ENCODE measurements around the gene GPR158. TPM values are rescaled to one million over a fixed set of nuclear protein-coding genes. Genes with fewer than 3 reads are reported as not detected.
"Not testable (repeated sequence)": the region's sequence is repeated elsewhere in the genome, so short reads cannot be mapped to it uniquely, and the experiment has no call there.

Gene GPR158
- polyA plus RNA-seq, 4 donors = 0.27 to 0.35 (median 0.29) TPM

DNA sequence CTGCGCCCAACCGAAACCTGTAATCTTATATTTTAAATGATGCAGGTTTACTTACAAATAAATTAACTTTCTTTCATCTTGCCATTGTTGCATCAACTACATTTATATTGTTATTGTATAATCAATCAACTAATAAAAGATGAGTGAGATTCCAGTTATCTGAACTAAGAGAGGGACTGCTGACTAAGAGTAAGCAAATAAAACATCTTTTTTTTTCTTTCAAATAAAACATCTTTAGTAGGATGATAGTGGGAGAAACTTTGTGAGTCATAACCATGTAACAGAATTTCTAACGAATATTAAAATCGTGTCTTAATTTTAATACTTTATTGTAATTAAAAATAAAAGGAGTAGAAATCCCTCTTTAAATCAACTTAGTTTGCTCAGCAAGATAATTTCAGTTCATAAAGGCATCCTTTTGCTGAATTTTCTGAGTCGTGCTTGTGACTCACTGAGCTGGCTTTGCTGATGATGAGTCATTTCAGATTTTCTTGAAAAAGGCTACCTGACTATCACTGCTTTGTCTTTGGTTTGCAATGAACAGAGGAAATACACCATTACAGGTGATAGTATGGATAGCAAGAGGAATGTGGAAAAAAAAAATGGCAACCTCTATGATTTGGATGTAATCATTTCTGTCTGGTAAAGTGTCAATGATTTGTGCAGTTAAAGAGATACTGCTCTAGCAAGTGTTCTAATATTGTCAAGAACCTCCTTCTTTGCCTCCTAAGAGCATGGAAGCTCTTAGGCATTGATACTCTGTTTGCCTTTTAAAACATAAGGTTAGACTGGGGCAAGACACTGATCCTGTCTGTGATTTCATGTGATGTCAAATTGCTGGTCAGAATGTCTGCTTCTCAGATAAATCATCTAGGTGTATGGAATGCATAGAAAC lies 119.5 kb downstream of the GPR158 start:
- no peak for DNase-seq (ENCODE audit: low read depth in 4 of 4, low spot score in 2 of 4)

DNA sequence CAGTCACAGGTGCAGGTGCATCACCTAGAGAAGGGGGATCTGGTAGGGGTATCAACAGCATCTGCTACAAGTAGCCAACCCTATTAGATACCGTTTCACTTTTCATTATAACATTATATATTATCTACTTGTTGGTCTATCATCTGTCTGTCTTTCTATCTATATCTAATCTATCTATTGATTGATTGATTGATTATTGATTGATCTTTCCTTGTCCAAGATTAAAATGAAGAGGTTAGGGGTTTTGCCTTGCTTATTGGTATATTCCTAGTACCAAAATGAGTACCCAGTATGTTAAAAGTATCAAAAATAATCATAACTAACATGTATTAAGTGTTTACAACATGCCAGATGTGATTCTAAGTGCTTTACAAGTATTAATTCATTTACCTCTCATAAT lies 121.5 kb downstream of the GPR158 start:
- DNase-seq (ENCODE audit: low read depth in 4 of 4, low spot score in 2 of 4) = no peak

DNA sequence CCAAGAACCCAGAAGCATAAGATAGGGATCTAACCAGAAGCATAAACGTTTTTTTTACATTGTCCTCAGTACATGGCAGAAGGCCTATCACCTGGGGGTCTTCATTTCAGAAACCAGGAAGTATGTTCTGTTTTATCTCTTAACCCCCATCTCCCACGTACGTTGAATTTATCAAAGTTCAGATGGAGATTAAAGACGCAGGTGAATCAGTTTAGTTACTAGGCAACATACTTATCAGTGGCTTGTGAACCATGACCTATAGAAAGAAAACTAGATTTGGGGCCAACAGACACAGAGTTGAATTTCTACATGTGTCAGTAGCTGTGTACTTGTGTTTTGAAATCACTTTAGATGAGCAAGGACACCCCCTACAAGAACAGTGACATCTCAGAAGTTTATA lies 122.7 kb downstream of the GPR158 start:
- no peak for DNase-seq (ENCODE audit: low read depth in 4 of 4, low spot score in 2 of 4)

DNA sequence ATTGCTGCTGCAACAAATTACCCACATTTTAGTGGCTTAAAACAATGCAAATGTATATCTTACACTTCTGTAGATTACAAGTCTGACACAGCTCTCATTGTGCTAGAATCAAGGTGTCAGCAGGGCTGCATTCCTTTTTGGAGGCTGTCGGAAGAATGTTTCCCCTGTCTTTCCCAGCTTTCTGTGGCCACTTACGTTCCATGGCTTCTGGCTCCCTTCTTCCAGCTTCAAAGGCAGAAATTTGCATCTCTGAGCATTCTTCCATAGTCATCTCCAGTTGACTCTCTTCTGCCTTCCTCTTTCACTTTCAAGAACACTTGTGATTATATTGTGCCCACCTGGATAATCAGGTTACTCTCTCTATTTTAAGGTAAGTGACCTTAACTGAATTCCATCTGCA lies 125.3 kb downstream of the GPR158 start:
- no peak for DNase-seq (ENCODE audit: low read depth in 4 of 4, low spot score in 2 of 4)

DNA sequence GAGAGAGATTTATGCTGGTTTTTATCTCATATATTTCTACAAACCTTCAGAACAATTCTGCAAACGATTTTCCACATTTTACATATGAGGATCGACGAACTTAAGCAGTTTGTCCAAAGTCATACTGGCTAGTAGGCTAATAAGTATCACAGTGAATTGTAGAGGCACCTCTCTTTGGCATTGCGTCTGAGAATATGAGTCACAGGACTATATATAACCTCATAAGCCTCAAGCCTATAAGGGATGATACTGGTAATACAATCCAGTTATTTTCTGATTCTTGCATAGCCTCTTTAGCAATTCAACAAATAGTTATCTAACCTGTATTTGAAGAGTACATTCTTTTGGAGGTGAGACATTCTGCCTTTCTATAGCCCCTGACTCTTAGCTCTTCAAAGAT lies 129.8 kb downstream of the GPR158 start:
- DNase-seq (ENCODE audit: low read depth in 4 of 4, low spot score in 2 of 4) = no peak

DNA sequence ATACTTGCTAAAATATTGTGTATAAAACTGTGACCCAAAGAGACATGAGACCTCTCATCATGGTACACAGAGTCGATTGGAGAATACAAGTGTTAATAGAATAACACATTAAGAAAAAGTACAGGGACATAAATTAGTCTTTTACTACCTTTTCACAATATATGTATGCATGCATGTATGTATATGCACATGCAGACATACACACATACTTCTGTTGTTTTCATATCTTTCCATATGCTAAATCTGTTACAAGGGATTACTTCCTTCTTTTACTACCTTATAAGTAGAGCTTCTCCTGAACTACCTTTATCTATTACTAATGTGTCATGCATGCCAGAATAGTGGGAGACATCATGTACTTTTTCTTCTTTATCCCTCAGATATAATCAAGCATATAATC lies 131.6 kb downstream of the GPR158 start:
- no peak for DNase-seq (ENCODE audit: low read depth in 4 of 4, low spot score in 2 of 4)

DNA sequence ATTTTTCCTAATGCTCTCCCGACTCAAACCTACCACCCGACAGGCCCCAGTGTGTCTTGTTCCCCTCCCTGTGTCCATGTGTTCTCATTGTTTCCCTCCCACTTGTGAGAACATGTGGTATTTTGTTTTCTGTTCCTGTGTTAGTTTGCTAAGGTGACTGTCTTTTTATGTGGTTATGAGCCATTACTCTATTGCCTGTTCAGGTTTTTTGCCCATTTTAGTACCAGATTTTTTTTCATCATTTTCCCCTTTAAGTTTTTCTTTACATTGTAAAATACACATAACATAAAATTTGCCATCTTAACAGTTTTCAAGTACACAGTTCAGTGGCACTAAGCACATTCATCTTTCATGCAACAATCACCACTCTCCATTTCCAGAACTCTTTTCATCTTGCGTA lies 133.5 kb downstream of the GPR158 start:
- no peak for DNase-seq (ENCODE audit: low read depth in 4 of 4, low spot score in 2 of 4)

DNA sequence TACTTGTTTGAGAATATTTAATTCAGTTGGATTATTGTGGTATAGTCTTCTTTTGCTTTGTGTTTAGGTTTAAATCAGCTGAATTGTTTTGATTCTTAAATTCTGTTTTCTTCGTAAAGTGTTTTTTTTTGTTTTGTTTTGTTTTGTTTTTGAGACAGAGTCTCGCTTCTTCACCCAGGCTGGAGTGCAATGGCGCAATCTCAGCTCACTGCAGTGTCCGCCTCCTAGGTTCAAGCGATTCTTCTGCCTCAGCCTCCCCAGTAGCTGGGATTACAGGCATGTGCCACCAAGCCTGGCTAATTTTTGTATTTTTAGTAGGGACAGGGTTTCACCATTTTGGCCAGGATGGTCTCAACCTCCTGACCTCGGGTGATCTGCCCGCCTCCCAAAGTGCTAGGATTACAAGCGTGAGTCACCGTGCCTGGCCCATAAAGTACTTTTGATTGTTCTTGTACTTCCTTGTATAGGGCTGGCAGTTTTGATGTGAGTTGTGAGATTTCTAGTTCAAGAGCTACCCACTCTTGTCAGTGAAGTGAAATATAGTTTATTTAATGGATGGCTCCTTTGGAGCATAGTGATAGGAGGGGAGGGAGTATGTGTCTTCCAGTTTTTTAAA lies 142.9 kb downstream of the GPR158 start:
- DNase-seq (ENCODE audit: low read depth in 4 of 4, low spot score in 2 of 4) = not testable (repeated sequence)

DNA sequence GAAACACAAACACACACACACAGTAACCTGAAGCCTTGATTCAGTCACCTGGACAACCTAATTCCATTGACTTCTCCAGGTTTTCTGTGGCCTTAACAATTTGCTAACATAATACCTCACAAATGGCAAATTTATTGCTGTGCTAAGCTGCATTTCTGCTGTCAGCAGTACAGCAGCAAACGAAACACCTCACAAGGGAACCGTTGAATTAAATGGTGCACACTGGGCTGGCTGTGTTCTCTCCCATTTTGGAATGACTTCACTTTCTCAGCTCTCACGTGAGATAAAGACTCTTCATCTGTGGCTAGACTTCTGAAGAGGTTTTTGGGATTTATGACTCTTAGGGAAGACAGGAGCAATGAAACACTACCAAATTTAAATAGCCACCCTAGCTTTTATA lies 152.5 kb downstream of the GPR158 start:
- DNase-seq (ENCODE audit: low read depth in 4 of 4, low spot score in 2 of 4) = no peak

DNA sequence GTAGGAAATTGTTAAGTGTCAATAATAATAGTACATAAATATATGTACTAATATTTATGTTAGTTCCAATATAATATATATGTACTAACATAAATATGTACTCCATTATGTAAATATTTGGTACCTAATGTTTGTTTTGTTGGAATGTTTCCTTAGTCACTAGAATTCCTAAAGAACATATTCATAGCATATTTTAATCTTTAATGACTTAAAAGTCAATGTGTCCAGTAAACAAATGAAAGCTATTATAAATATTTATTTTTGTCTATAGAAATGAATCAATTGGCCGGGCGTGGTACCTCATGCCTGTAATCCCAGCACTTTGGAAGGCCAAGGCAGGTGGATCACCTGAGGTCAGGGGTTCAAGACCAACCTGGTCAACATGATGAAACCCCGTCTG lies 153.6 kb downstream of the GPR158 start:
- DNase-seq (ENCODE audit: low read depth in 4 of 4, low spot score in 2 of 4) = no peak

DNA sequence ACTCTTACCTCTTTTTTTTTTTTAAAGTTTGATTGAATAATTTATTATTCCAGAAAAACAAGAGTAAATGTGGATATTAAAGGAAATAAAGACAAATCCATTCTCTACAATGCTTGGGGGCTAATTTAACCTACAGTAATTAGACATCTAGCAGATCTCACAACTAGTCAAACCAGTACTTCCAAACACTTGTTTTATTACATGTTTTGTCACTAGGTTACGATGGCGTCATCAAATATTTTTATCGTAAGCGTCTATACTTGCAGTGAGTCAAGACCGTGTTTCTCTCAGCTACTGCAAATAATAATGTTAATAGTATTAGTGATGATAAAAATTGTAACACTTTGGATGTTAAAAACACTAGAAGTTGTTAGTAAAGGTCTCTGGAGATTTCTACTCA lies 154.8 kb downstream of the GPR158 start:
- DNase-seq (ENCODE audit: low read depth in 4 of 4, low spot score in 2 of 4) = not testable (repeated sequence)

DNA sequence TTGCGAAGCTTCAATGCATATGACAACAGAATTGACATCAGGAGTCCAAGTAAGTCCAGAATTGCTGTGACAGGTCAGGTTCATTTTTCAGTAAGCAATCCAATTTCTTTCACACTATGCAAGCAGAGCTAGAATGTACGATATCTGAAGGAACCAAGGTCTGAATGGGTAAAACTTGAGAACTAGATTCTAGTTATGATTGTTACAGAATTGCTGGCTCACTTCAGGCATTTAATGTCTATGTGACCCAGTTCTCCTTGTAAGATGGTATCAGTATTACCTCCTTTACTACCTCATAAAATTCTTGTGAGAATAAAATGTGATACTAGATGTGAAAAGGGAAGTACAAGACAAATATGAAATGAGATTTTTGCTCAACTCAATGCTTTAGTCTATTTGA lies 159.6 kb downstream of the GPR158 start:
- DNase-seq (ENCODE audit: low read depth in 4 of 4, low spot score in 2 of 4) = no peak

DNA sequence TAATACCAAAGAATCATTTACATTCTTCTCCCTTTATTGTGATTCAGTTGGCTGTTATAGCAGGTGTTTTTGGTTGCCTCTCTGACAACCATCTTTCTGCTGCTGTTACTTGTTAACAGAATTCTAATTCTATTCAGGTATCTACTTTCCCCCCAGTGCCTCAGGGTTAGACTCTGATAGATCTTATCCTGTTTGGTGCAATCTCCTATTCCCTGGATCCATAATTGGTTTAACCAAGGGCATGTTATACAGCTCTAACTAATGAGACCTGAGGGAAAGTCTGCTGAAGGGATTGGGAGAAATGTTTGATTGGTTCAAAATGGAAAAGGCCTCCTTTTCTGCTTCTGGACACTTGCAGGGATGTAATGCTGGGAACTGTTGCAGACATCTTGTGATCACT lies 161.5 kb downstream of the GPR158 start:
- DNase-seq (ENCODE audit: low read depth in 4 of 4, low spot score in 2 of 4) = no peak

DNA sequence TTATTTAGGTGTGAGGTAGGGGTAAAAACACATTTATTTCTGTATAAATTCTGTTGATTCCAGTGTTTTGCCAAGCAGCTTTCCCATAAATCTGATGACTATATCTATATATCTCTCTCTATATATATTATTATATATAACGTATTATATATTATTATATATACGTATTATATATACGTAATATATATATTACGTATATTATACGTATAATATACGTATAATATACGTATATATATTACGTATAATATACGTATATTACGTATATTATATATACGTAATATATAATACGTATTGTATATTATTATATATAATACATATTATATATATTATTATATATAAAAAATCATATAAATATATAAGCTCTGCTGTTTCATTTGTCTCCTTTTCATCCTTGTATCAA lies 163.5 kb downstream of the GPR158 start:
- no peak for DNase-seq (ENCODE audit: low read depth in 4 of 4, low spot score in 2 of 4)

DNA sequence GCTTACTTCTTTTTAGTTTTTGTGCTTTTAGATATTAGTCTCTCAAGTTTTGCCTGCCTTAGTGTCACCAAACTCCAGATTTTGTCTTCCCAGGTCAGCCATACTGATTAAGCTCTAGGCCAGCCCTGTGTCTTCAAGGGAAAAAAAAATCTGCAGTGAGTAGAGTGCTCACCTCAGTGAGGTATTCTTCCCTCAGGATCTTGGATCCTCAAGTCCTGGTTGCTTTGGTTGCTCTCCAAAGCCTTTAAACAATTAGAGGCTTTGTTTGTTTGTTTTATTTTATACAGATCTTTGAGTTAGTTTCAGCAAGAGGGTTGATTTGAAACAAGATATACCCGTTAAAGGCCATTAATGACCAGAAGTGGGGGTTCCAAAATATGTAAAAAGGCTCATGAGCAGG lies 165.2 kb downstream of the GPR158 start:
- DNase-seq (ENCODE audit: low read depth in 4 of 4, low spot score in 2 of 4) = no peak

DNA sequence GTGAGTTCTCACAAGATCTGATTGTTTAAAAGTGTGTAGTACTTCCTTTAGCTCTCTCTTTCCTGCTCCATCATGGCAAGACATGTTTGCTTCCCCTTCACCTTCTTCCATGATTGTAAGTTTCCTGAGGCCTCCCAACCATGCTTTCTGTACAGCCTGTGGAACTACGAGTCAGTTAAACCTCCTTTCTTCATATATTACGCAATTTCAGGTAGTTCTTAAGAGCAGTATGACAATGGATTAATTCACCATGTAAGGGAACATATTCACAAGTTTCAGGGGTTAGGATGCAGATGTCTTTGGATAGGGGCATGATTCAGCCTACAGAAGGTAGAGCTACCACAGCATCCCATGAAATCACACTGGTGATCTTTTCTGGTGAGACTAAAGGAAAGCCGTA lies 174.7 kb downstream of the GPR158 start:
- DNase-seq (ENCODE audit: low read depth in 4 of 4, low spot score in 2 of 4) = no peak

DNA sequence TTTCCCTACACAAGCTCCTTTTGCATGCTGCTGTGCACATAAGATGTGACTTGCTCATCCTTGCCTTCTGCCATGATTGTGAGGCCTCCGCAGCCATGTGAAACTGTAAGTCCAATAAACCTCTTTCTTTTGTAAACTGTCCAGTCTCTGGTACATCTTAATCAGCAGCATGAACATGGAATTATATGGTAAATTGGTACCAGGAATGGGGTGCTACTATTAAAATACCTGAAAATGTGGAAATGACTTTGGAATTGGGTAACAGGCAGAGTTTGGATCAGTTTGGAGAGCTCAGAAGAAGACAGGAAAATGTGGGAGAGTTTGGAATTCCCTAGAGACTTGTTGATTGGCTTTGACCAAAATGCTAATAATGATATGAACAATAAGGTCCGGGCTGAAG lies 181.8 kb downstream of the GPR158 start:
- DNase-seq (ENCODE audit: low read depth in 4 of 4, low spot score in 2 of 4) = no peak

DNA sequence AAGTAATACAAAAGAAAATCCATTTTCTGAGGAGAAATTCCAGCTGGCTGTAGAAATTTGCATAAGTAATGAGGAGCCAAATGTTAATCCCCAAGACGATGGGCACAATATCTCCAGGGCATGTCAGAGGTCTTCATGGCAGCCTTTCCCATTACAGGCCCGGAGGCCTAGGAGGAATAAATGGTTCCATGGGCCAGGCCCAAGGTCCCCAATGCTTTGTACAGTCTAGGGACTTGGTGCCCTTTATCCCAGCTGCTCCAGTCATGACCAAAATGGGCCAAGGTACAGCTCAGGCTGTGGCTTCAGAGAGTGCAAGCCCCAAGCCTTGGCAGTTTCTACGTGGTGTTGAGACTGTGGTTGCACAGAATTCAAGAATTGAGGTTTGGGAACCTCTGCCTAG lies 182.5 kb downstream of the GPR158 start:
- no peak for DNase-seq (ENCODE audit: low read depth in 4 of 4, low spot score in 2 of 4)

DNA sequence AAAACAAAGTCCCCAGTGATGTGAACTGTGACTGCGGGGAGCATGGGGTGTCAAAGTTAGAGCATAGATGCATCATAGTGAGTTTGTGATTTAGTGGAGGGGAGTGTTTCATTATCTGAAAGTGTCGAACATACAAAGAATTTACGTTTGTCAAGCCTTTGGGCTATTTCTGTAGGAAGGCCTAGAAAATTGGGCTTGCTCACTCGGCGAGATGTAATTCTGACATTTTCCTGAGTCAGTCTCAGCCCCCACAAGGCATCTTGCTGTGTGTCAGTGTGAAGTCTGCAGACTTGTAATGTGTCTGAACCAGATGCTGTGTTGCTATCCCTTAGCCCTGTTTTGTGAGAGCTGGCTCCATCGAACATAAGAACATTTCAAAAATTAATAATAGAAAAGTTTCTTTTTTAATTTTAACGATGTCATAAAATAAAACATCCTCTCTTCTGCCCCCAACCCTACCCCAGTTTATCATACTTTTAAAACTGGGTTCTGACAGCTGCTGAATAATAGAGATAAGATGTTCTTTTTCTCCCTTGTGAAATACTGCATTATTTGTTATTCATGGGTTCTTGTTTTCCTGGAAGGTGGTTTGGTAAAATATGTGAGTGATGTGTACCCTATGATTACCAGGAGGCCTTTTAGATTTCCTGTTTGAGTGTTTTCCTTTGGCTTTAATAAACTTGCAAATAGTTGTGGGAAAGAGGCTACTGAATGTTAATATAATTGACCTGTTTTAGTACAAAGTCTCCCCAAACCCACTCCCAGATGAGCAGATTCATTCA lies 207.4 kb downstream of the GPR158 start:
- DNase-seq (ENCODE audit: low read depth in 4 of 4, low spot score in 2 of 4) = no peak

DNA sequence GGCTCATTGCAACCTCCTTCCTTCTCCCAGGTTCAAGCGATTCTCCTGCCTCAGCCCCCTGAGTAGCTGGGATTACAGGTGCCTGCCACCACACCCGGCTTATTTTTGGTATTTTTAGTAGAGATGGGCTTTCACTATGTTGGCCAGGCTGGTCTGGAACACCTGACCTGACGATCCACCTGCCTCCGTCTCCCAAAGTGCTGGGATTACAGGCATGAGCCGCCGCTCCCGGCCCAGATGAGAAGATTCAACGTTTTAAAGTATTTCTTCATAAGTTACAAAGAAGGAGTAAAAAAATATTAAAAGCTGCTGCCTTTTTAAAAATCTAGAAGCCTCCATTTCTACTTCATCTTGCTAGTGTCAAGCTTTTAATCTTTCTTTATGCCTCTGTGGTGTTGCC lies 208.1 kb downstream of the GPR158 start:
- not testable (repeated sequence) for DNase-seq (ENCODE audit: low read depth in 4 of 4, low spot score in 2 of 4)

DNA sequence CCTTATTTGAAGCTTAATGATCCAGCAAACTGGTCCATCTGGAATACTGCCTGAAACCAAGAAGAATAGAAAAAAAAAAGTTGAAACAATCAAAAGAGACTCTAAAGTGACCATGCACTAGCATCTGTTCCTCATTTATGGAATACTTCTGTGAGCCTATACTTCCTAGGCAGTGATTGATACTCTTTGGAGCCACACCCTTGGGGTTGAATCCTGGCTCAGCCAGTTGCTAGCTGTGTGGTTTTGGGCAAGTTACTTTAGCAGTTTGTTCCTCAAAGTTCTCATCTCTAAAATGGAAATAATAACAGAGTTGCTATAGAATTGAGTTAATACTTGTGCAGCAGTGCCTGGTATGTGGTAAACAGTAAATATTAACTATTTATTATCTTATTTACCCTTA lies 208.9 kb downstream of the GPR158 start:
- no peak for DNase-seq (ENCODE audit: low read depth in 4 of 4, low spot score in 2 of 4)

DNA sequence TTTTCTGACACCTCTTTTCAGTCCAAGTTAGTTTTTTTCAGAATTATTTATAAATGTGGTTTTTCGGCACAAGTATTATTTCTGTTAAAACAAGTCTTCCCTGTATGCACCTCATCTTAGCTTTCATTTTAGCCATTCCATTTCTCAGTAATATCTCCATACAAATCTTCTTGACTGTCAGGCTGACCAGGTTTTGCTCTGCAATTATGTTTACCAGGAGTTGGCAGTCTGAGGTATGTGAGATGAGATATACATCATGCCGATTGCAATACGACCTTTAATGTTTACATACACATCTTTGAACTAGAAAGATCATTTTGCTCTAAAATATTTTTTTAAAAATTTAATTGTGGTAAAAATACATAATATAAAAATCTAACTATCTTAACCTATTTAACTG lies 209.8 kb downstream of the GPR158 start:
- no peak for DNase-seq (ENCODE audit: low read depth in 4 of 4, low spot score in 2 of 4)
